ENCODE measurements around the gene TIGIT.
A peak's percentile ranks its signal among the peaks of the same experiment; 100 is the strongest.

TIGIT gene

DNA sequence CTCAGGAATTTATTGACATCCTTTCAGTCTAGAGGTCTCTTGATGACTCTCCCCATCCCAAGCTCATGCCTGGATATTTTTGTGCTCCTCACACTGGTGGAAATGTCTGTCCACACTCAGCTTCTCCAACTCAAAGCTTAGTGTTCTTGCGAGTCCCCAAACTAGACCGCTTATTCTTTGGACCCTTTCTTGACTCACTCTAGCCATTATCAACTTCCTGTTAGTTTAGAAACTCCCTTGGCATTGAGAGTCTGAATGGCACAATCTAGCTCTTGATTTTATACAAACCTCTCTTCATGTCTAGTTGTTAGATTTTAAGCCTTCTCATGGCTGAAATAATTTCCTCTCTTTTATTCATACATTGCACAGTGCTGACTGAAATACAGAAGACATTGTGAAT is 19.6 kb downstream of the TIGIT start:
- DNase-seq (ENCODE audit: low spot score): no peak

DNA sequence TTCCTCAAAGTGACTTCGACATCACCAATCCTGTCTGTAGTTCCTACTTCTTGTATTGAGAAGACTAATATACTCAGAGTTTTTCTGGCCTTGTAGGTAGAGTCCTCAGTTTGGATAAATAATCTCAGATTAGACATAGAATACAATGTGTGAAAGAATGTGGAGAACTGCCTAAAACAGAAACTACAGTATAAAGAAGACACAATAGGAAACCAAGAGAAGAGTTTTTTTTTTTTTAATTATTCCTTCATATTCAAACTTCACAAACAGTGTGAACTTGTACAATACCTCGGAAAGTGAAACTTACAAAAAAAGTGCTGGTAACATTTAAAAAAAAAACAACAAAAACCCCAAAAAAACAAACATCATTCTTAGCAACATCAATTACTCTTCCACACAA is 20.5 kb downstream of the TIGIT start:
- DNase-seq (ENCODE audit: low spot score): no peak

DNA sequence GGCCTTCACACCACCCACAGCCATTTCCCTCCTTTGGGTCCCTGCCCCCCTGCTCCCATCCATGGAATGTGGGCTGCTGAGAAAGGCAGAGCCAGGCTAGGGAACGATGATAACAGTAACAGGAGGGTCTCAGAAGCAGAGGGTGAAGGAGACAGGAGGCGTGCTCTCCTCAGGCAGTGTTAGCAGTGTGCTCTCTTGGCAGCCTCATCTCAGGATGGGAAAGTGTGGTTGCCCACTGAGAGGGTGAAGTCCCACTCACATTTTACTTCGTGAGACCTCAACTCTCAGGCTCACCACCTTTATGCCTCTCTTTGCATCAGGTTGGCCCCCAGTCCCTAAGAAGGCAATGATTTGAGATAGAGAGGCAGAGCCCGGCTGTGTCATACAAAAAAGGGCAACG is 24.5 kb downstream of the TIGIT start:
- no peak for DNase-seq (ENCODE audit: low spot score)

DNA sequence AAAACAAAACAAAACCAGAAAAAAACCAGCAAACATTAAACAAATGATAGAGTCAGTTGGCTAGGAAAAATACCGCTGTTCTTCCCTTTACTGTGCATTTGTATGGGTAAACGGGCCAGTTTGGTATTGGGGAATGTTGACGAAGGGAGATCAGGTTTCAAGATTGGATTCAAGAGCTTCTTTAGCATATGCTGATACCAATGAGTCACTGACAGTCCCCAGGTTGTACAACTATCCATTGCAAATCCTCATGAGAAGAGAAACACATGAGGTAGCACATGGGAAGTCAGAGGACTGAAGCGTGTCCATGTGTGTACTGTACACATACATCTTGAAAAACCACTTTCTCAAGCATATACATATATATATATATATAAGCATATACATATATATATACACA is 25.6 kb downstream of the TIGIT start:
- DNase-seq (ENCODE audit: low spot score): no peak

DNA sequence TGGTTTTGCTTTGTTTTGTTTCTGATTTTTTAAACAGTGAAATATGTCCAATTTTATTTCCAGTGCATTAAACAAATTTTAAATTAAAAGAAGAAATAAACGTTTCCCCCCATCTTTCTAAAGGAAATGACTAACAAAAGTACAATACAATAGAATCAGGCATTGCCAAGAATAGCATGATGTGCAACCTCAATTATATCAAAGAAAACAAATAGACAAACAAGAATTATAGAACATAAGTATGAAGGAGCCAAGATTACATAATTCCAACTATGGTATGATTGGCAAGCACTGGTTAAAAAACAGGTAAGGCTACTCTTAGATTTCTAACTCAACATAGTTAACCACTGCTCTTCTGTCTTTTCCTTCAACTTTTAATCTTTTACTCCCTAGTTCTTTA is 26.4 kb downstream of the TIGIT start:
- DNase-seq (ENCODE audit: low spot score): no peak

DNA sequence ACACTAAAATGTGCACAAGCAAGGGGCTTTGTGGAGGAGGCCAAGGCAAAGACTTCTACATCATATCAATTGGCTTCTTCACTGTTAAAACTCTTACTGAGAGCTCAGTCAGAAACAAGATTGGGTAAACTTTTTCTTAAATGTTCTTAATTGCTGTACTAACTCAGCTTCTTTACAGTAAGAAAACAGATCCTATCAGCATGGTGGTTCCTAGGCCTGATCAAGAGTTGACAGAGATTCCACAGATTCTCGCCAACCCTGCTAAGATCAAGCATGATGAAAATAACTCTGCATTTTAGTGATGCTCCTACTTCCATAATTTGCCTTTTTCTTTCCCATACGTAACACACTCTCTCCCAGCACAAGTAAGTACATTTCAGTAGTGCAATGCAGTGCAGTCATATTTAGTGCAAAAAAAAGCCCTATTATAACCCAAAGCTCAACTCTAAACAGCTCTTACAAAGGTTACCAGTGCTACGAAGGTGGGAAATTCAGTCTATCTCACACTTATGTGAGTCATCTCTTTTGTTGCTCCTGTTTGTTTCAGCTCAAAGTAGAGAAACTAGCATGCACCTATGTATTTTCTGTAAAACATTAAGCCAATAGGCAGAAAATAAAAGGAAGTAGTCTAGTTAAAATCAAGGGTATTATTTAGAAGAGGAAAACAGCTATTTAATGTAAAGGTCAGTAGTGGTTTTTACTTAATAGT is 29.9 kb downstream of the TIGIT start:
- no peak for DNase-seq (ENCODE audit: low spot score)

DNA sequence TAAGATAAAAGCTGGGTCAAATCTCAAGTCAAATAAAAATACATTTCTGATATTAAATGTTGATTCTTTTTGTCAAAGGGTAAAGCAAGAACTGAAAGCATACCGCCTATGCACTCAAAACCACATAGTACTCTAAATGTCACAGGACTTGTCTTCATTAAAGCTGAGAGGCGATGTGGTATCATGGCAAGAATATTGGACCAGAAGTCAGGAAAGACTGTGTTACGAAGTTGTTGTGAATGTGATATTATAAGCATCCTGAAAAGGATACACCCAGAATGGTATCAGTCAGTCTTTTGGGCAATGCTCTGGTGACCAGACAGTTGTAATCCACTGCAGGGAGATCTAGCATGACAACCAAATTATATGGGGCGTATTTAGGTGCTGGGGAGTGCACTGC is 33.8 kb downstream of the TIGIT start:
- DNase-seq (ENCODE audit: low spot score): no peak

DNA sequence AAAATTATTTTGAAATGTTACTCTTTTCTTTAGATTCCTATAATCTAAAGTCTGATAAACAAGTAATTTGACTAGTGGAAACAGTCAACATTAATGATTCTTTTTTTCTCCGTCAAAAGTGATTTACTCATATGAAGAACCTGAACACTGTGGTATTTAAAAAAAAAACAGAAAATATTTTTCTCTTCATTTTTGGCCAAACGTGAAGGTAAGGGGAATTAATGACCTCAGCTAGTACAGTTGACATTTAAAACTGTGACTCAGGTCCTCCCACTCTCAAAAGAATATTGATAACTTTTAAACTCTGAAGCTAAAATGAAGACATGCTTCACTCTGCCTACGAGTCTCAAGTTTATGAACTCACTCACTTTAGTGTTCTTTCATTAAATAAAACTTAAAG is 34.5 kb downstream of the TIGIT start:
- no peak for DNase-seq (ENCODE audit: low spot score)

DNA sequence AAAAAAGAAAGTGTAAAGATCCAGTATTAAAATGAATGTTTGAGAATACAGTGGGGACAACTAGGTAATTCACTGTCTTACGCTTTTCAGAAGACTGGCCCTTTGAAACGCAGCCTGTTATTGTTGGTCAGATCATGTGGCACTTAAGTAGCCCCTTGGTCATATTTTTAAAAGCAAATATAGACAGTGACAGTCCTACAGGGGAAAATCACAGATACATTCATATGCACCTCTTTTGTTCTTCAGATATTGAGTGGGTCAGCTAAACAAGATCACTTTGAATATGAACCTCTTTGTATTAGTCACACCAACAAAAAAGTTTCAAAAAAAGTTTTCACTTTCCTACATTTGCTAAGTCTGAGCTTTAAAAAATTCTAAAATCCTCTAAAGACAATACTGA is 36.0 kb downstream of the TIGIT start:
- no peak for DNase-seq (ENCODE audit: low spot score)

DNA sequence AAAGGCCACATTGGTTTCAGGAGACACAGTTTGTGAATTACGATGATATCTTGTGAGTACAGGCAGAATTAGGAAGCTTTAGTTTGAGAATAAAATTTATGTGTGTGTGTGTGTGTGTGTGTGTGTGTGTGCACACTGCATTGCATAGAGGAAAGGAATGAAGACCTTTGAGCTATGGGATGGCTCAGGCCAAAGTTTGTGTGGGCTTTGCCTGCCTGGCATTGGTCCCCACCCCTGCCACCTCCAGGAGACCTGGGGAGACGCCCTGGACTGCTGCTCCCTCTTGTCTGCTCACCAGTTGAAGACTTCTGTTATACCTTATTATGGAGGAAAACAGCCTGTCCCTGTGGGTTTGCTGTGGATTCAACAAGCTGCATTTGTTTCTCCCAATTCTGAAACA is 37.2 kb downstream of the TIGIT start:
- DNase-seq (ENCODE audit: low spot score): no peak

DNA sequence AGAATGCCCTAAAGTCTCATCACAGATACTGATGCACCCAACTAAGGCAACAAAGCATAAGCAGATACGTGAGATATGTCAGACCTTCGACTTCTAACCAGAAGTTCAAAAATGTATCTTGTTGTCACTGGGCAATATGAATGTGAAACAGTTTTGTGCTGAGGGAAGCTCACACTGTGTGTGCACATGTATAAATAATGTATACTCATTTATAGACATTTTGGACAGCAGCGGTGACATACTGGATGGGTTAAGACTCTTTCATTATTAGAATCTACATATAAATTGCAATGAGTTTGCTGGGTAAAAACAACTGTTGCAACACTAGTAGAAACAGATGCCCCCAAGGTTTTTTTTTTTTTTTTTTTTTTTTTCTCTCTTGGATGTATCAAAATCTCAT is 37.9 kb downstream of the TIGIT start:
- DNase-seq (ENCODE audit: low spot score): no peak

DNA sequence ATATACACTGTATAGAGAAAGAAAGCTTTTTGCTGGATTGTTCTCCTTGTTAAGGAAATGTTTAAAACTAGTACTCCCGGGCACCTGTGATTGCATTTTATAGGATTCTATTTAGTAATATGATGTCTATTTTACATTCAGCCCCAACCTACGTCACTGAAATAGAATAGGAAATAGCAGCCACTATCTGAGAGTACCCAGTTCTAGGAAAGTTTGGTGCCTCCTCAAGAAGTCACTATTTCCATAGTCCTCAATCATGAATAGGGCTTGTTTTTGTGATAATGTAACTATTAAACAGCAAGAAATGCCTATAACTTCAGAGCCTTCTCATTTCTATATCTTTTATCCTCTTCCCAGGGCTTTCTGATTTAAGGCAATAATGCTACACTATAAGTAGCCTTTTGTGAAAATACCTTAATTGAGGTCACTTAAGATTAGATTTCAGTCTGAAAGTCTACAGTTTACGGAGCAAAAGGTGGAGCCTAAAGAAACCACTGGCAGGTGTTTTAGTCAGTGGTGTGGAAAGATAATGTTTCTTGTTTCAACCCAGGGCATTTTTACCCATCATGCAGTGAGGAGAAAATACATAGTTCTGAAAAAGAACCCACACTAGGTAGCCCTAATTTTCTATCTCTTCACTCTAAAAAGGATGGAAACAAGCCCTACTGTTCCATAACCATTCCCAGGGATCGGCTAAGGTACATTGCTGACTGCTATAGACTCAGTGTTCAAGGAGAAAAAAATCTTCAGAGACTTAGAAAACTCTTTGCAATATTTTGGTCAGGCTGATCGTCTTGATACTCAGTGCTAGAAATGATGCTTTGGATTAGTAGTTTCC is 38.7 kb downstream of the TIGIT start:
- peak; percentile 7 for DNase-seq (ENCODE audit: low spot score)

DNA sequence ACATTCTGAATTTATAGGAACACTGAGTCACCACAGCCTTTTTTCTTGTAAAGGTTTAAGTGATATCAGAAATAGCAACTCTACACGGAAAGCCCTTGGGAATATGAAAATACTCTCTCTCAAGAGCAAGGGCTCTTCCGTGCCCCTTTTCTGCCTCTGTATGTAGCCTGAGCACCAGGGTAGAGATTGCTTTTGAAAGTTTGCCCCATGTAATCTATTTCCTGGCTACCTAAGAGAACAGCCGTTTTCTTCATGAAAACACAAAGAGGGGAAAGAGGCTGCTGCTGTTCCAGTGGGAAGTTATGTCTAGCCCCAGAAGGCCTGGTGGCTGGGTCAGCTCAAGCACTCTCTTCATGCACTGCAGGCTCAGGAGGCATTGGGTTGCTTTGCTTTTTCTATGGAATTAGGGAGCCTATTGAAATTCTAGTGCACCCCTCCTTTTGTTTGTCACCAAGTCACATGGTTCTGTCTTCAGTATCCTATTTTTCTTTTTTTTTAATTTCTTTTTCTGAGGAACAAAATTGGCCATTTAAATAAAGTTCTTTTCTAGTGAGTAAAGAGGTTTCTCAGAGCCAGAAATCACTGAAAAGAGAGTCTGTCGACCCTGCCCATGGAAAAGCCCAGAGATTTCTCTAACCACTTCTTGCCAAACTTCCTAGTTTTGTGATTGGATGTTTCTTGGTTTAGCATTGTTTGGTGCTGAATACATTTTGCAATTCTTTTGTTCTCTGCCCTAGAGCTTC is 39.5 kb downstream of the TIGIT start:
- DNase-seq (ENCODE audit: low spot score): no peak

DNA sequence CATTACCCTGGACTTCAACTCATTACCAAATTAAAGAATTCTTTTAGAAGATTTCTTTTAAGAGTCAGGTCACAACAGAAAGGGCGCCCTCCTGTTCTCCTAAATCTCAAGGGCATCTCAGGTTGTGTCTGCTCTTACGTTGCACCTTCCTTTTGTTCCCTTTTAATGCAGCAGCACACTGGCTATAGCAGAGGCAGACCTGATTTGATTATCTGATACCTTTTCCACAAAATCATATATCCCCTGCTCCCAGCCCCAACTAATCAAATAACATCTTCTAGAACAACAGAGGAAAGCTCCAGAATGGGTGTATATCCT is 40.1 kb downstream of the TIGIT start:
- DNase-seq (ENCODE audit: low spot score): no peak

DNA sequence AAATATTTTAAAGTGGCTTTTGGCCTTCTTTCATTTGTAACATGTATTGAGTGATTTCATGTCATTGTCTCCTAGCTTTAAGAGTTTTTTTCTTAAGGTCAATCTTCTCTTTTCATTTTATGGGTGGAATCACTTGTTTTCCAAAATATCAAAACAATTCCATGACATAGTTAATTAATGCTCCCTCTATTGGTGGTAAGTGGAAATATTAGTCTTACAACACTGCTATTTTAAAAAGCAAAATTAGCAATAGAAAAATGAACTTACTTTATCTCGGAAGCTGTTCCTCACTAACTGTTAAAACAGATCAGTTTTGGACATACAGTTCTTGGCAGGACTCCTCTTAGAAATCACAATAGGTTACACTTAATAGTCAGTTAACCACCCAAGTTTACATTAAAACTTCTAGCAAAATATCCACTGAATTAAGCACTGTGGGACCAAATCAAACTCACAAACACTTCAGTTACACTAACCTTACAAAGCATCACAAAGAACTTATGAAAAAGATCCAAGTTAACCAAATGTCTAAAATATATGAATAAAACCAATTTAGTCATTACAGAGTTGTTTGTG is 42.4 kb downstream of the TIGIT start:
- peak; percentile 13 for DNase-seq (ENCODE audit: low spot score)

DNA sequence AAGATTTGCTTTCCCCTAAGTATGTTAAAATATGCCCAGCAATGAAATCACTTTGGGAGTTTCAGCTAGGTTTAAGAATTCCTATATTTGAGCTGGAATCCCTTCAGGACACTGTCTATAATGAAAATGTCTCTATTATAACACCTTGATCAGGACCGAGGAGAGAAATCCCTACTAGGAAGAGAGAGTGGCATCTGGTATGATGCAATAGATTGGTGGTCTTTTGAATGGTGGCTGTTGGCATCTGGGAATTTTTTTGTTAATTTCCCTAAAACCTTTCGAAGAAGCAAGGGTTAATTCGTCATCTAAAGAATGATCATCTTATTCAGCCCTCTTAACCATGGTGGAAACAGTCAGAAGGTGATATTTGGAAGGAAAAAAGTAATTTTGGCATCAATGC is 43.0 kb downstream of the TIGIT start:
- no peak for DNase-seq (ENCODE audit: low spot score)

DNA sequence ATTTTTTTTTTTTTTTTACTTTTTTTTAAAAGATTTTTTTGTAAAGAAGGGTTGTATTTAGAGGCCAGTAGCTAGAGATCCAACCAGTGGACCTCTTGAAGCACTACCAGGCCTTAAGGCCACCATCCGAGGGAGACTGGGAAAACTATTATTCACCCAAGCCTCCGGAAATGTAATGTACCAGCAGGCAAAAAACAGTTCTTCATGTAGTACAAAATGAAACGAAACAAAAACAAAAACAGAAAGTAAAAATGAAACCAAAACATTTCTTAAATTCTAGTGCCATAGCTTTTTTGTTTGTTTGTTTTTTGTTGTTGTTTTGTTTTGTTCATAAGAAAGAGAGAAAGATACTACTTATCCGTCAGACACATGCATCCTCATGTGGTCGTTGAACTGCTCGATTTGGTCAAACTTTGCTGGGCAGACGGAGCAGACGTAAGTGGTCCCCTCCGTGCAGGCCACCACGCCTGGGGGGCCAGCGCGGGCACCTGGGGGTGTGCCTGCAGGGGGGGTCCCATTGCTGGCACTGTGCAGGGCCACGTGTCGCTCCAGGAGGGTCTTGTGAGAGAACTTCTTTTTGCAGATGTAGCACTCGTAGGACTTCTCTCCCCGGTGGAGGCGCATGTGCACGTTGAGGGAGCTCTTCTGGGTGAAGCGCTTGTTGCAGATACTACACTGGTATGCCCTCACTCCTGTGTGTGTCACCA is 45.0 kb downstream of the TIGIT start:
- DNase-seq (ENCODE audit: low spot score): no peak

DNA sequence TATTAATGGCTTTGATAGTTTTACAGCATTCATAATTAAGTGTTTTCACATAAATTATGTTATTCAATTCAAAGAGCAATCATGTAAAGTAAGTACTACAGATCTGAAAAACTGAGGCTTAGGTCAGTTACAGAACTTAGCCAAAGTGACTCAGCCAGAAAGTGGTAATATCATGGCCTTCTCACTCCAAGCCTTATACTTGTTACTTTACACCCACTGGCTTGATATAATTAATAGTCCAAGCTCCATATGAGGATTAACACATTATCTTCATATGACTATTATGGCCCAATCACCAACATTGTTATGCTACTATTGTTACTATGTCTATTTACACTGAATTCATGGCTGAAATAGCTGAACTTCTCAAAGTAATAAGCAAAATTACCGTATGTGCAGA is 50.7 kb downstream of the TIGIT start:
- DNase-seq (ENCODE audit: low spot score): no peak

DNA sequence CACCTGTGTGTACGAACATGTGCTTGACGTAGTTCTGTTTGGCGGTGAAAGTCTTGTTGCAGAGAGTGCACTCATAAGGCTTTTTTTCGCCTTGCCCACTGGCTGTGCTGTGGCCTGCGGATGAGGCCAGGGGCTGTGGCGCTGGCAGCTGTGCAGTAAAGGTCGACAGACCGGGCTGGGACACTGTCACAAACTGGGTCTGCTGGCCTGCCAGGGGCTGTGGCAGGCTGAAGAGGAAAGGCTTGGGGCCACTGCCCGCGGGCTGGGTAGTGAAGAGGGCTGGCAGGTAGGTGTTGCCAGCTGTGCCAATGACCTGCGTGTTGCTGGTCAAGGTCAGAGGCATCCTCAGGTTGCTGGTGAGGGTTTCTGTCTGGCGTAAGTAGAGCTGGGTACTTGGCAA is 56.4 kb downstream of the TIGIT start:
- DNase-seq (ENCODE audit: low spot score): no peak

DNA sequence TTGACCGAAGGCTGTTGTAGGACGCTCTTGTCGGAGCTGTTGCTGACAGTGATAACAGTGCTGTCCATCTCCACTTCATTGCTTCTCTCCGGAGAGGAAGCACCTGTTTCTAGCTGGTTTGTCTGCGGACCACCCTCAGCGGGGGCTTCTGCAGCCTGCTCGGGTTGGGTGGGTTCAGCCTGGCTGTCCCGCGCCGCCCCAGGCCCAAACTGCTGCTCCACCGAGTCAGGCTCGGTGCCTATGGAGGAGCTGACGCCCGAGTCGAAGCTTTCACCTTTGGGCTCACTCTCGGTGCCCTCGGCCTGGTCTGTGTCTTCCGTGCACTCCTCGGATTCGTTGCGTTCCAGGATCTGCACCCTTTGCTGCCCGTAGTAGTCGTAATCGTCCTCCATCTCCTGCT is 56.9 kb downstream of the TIGIT start:
- no peak for DNase-seq (ENCODE audit: low spot score)

DNA sequence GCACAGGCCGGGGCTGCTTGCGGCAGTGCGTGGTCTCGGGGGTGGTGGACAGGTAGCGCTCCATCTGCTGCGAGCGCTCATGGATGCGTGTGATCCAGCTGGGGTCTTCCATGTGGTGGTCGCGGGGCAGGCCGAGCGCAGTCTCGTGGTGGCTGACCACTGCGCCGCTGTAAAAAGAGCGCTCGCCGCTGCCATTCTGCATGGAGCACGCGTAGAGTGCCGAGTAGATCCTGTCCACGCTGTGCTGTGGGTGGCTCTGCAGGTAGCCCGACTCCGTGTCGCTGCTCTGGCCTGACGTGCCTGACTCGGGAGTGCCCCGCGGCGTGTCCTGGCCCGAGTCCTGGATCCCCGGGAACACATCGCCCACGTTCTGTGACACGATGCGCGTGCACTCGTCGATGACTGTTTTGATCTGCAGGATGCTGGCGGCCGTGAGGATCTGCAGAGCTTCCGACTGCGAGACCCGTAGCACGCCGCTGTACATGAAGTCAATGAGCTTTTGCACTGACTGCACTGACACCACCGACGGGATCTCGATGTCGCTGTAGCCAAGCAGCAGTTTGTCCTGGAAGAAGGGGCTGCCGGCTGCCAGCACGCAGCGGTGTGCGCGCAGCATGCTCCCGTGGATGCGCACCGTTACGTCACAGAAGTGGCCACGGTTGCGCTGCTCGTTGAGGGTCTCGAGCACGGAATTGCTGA is 57.4 kb downstream of the TIGIT start:
- no peak for DNase-seq (ENCODE audit: low spot score)

DNA sequence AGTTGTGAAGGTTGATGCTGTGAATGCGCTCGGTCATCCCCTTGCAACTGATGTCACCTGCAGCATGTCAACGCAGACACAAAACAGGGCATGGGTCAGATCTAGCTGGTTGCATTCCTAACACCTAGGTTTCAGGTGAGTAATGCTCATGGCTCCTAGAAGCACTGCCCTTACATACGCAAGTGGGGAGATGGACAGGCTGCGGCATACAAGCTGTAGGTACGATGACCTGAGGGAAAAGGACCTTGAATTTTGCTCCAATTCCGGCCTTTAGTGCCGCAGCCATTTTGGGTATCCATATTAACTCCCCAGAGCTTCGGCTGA is 58.0 kb downstream of the TIGIT start:
- no peak for DNase-seq (ENCODE audit: low spot score)

Data from NAMALWA (cell line).